H1 (cell line): ENCODE data around the gene IP6K3. TPM values are rescaled to one million over a fixed set of nuclear protein-coding genes. Genes with fewer than 3 reads are reported as not detected.
A peak's percentile ranks its signal among the peaks of the same experiment; 100 is the strongest.

Source experiments
- CTCF ChIA-PET: fragments of 300-600 bp; sonication (Branson Sonifier 250); formaldehyde crosslinking; loops from one replicate; lab custom pipeline; 2021; ENCODE audit not compliant: partially characterized antibody; lab: Charles Lee
- POLR2A ChIA-PET: fragments of 300-600 bp; sonication (Branson Sonifier 250); formaldehyde crosslinking; loops from one replicate; lab custom pipeline; 2021; ENCODE audit warnings: inconsistent platforms; ENCODE audit not compliant: partially characterized antibody; lab: Charles Lee
- DNase-seq, 2 experiments: peaks; one replicate each; pipeline versions ENCODE4 v3.0.0 to v3.0.0-alpha.2; 2010 to 2022; ENCODE audit warnings: low spot score in 2 of 2, low read depth in 1 of 2, mixed read lengths in 1 of 2
- FAIRE-seq: peaks from 2 replicates; lab custom pipeline; 2011; peaks lifted over from hg19 to GRCh38; lab: Jason Lieb, UNC
- H2AFZ ChIP-seq: 2 replicates; pipeline ENCODE4 v1.8.1; 2012; ENCODE audit warnings: low read length, inconsistent platforms
- H2AK5ac ChIP-seq: 2 replicates; pipeline ENCODE4 v1.6.1; 2013; ENCODE audit warnings: low read depth, low read length
- H2BK120ac ChIP-seq: replicated peaks from 2 replicates; pipeline ENCODE3; 2013; ENCODE audit warnings: low read depth, low read length, inconsistent platforms
- H2BK12ac ChIP-seq: 2 replicates; pipeline ENCODE4 v1.6.1; 2013; ENCODE audit warnings: low read depth, low read length
- H2BK15ac ChIP-seq: 2 replicates; pipeline ENCODE4 v1.6.1; 2013; ENCODE audit warnings: low read length
- H2BK20ac ChIP-seq: 2 replicates; pipeline ENCODE4 v1.6.1; 2013; ENCODE audit warnings: low read length
- H2BK5ac ChIP-seq: 2 replicates; pipeline ENCODE4 v1.6.1; 2013; ENCODE audit warnings: low read depth, low read length
- H3K14ac ChIP-seq: 2 replicates; pipeline ENCODE4 v1.6.1; 2013; ENCODE audit warnings: inconsistent platforms; ENCODE audit not compliant: insufficient read length
- H3K18ac ChIP-seq: 2 replicates; pipeline ENCODE4 v1.6.1; 2013; ENCODE audit warnings: low read length; ENCODE audit errors: extremely low read depth
- H3K23ac ChIP-seq: 2 replicates; pipeline ENCODE4 v1.6.1; 2013; ENCODE audit warnings: inconsistent platforms; ENCODE audit not compliant: insufficient read length
- H3K23me2 ChIP-seq: 2 replicates; pipeline ENCODE4 v1.6.1; 2013; ENCODE audit warnings: low read depth, low read length
- H3K27ac ChIP-seq: 2 replicates; pipeline ENCODE4 v1.6.1; 2011; ENCODE audit warnings: low read depth, low read length, inconsistent platforms
- H3K27me3 ChIP-seq, 4 experiments: replicated peaks in 1 of 4; 1 replicate in 1 of 4; 2 replicates in 3 of 4; pipeline versions ENCODE4 v1.6.1 to v1.8.1; 2011 to 2013; ENCODE audit warnings: low read length in 3 of 4, mild to moderate bottlenecking in 3 of 4, inconsistent platforms in 2 of 4, mixed read lengths in 2 of 4, moderate library complexity in 1 of 4; ENCODE audit not compliant: control insufficient read depth in 3 of 4, insufficient read depth in 3 of 4; ENCODE audit errors: extremely low read depth in 1 of 4
- H3K36me3 ChIP-seq, 4 experiments: 2 replicates each; pipeline versions ENCODE4 v1.6.1 to v1.8.1; 2011 to 2013; ENCODE audit warnings: mild to moderate bottlenecking in 4 of 4, low read length in 3 of 4, moderate library complexity in 2 of 4, control low read depth in 1 of 4, inconsistent platforms in 1 of 4; ENCODE audit not compliant: insufficient read depth in 4 of 4, control insufficient read depth in 2 of 4
- H3K4ac ChIP-seq: replicated peaks from 2 replicates; pipeline ENCODE3; 2013; ENCODE audit warnings: low read length, low read depth, mixed read lengths, inconsistent platforms; ENCODE audit not compliant: insufficient read length
- H3K4me1 ChIP-seq, 4 experiments: replicated peaks in 1 of 4; 1 replicate in 1 of 4; 2 replicates in 3 of 4; pipeline versions ENCODE4 v1.6.1 to v1.8.1; 2011 to 2013; ENCODE audit warnings: low read length in 3 of 4, inconsistent platforms in 2 of 4, mixed read lengths in 1 of 4; ENCODE audit not compliant: insufficient read depth in 4 of 4, control insufficient read depth in 3 of 4
- H3K4me2 ChIP-seq, 2 experiments: 2 replicates each; pipeline versions ENCODE4 v1.6.1 to v1.8.1; 2011 to 2013; ENCODE audit warnings: low read depth in 2 of 2, low read length in 2 of 2, control low read depth in 1 of 2, inconsistent platforms in 1 of 2, mild to moderate bottlenecking in 1 of 2; ENCODE audit not compliant: insufficient read depth in 1 of 2
- H3K4me3 ChIP-seq, 4 experiments: fragments of 200-600, 300-600 bp in 1 of 4; sonication (generic), shearing (Covaris generic), sonication (Bioruptor Twin) in 1 of 4; 2 replicates each; pipeline versions ENCODE4 v1.5.1 to v1.8.1; 2011 to 2016; ENCODE audit warnings: low read length in 4 of 4, low read depth in 3 of 4, control low read depth in 2 of 4, inconsistent platforms in 2 of 4, mild to moderate bottlenecking in 2 of 4, mixed read lengths in 1 of 4, moderate library complexity in 1 of 4; ENCODE audit not compliant: insufficient read depth in 2 of 4; ENCODE audit errors: extremely low read depth in 1 of 4
- H3K56ac ChIP-seq: replicated peaks from 2 replicates; pipeline ENCODE3; 2013; ENCODE audit warnings: low read depth, mild to moderate bottlenecking, mixed read lengths, low read length, inconsistent platforms; ENCODE audit not compliant: insufficient read length
- H3K79me1 ChIP-seq: 2 replicates; pipeline ENCODE4 v1.6.1; 2013; ENCODE audit warnings: low read depth, low read length, control low read depth
- H3K79me2 ChIP-seq, 2 experiments: 2 replicates each; pipeline versions ENCODE4 v1.6.1 to v1.8.1; 2012 to 2013; ENCODE audit warnings: low read length in 2 of 2, mild to moderate bottlenecking in 2 of 2, inconsistent platforms in 1 of 2; ENCODE audit not compliant: insufficient read depth in 2 of 2, control insufficient read depth in 1 of 2
- H3K9ac ChIP-seq, 4 experiments: replicated peaks in 1 of 4; 1 replicate in 1 of 4; 2 replicates in 3 of 4; pipeline versions ENCODE4 v1.6.1 to v1.8.1; 2011 to 2013; ENCODE audit warnings: low read depth in 3 of 4, low read length in 3 of 4, control low read depth in 2 of 4, mild to moderate bottlenecking in 2 of 4, moderate library complexity in 2 of 4, inconsistent platforms in 1 of 4; ENCODE audit errors: extremely low read depth in 1 of 4
- H3K9me3 ChIP-seq, 2 experiments: 2 replicates each; pipeline versions ENCODE4 v1.6.1 to v1.8.1; 2012 to 2013; ENCODE audit warnings: mild to moderate bottlenecking in 2 of 2, moderate library complexity in 2 of 2, control low read depth in 1 of 2, inconsistent platforms in 1 of 2, low read depth in 1 of 2, low read length in 1 of 2, mixed read lengths in 1 of 2; ENCODE audit not compliant: insufficient read depth in 2 of 2
- H4K20me1 ChIP-seq, 2 experiments: replicated peaks in 1 of 2; 2 replicates each; pipeline versions ENCODE3 to v1.8.1; 2011 to 2013; ENCODE audit warnings: inconsistent platforms in 2 of 2, low read length in 2 of 2, mild to moderate bottlenecking in 1 of 2; ENCODE audit not compliant: insufficient read depth in 2 of 2, control insufficient read depth in 1 of 2
- H4K5ac ChIP-seq: 2 replicates; pipeline ENCODE4 v1.6.1; 2013; ENCODE audit warnings: low read length, low read depth, mixed read lengths, inconsistent platforms; ENCODE audit not compliant: insufficient read length
- H4K8ac ChIP-seq: 2 replicates; pipeline ENCODE4 v1.8.0; 2013; ENCODE audit warnings: mild to moderate bottlenecking, moderate library complexity, low read length, inconsistent platforms; ENCODE audit not compliant: insufficient read depth; ENCODE audit errors: extremely low read depth
- H4K91ac ChIP-seq: replicated peaks from 2 replicates; pipeline ENCODE3; 2013; ENCODE audit warnings: low read length, mixed read lengths, inconsistent platforms; ENCODE audit not compliant: insufficient read length
- E2F6 ChIP-seq: IDR thresholded peaks from 2 replicates; pipeline ENCODE4 v1.6.1; 2012; ENCODE audit warnings: inconsistent platforms
- POLR2A ChIP-seq, 2 experiments: IDR thresholded peaks; 1 replicate in 1 of 2; 2 replicates in 1 of 2; pipeline ENCODE4 v1.6.1; 2011; ENCODE audit warnings: low read depth in 2 of 2, low read length in 2 of 2, mild to moderate bottlenecking in 2 of 2; ENCODE audit errors: control extremely low read depth in 1 of 2
- POLR2AphosphoS5 ChIP-seq: IDR thresholded peaks from 2 replicates; pipeline ENCODE4 v1.6.1; 2011; ENCODE audit warnings: low read depth, low read length
- SP1 ChIP-seq: IDR thresholded peaks from 2 replicates; pipeline ENCODE4 v1.6.1; 2011; ENCODE audit warnings: low read depth, low read length
- WGBS, 2 experiments: shearing (Covaris generic) in 1 of 2; methylation state at CpG; one replicate each; pipeline versions ENCODE4 v1.1.6 to v1.1.7; 2013 to 2015; ENCODE audit warnings: low lambda C conversion rate in 2 of 2, mixed read lengths in 2 of 2, inconsistent platforms in 1 of 2, low coverage in 1 of 2, missing lambda C conversion rate in 1 of 2; ENCODE audit not compliant: insufficient replicate concordance in 2 of 2, insufficient coverage in 1 of 2, insufficient read length in 1 of 2; ENCODE audit errors: extremely low coverage in 1 of 2, missing lambda C conversion rate in 1 of 2; 5-methylcytosine and 5-hydroxymethylcytosine counted together
- polyA plus RNA-seq, 7 experiments: library from polyadenylated mRNA; depleted of rRNA in 3 of 7; stranded (reverse) in 5 of 7; unstranded in 2 of 7; fragments of >200 nt in 5 of 7; fragments of 200-250 nt in 2 of 7; gene quantifications; 1 replicate in 5 of 7; 2 replicates in 1 of 7; 4 replicates in 1 of 7; pipeline versions ENCODE4 v1.2.1 to v1.2.3, GENCODE V29; 2011 to 2013; ENCODE audit warnings: missing spikeins in 2 of 7, mixed read lengths in 2 of 7
- total RNA-seq: library from RNA; stranded (reverse); fragmentation: NEBNext Ultra II Directional; extraction: Animal tissue kit (Norgen Biotek cat#: 25700); gene quantifications from 2 replicates; pipeline ENCODE4 v1.2.1, GENCODE V29; 2021

IP6K3 gene
- total and polyA plus RNA-seq, 2 of the 8 experiments (the other 6 are each of a cell fraction or from before 2014, with no cell fraction given), result 0.22 to 0.73 TPM

- no peak overlapping the region for H3K27ac ChIP-seq
- peak overlapping the region; percentile 49 for H2BK5ac ChIP-seq
- H3K27me3 ChIP-seq, result no peaks in the 10 kb centered on the region
- no peaks in the 10 kb centered on the region for H3K79me2 ChIP-seq
- H3K4me3 ChIP-seq, result peak overlapping the region in 1 of 4 experiments; percentile 16; a peak in 1 of 8 replicates
- H3K36me3 ChIP-seq, result peaks cover 9 to 33% (median 21%) of the 10 kb centered on the region in 4 experiments; a peak in 7 of 8 replicates
- H2BK15ac ChIP-seq, result peak overlapping the region; percentile 95; the same call in 1 of the 2 replicates
- peak overlapping the region; percentile 14 to 35; a peak in 1 of 4 replicates for H3K4me2 ChIP-seq
- H4K20me1 ChIP-seq, result peaks cover 0 to 6% of the 10 kb centered on the region in 2 experiments
- DNase-seq (no peak), FAIRE-seq (no peak)
- ChIA-PET CTCF (interaction anchor here (0.6 to 14.3 kb wide), 42 partner anchors 10 to 385 kb away, joined by 3 to 157 read pairs (median 6); partner anchors contain the start of genes IP6K3, MLN and UQCC2), POLR2A (interaction anchor here (0.9 to 9.3 kb wide), 20 partner anchors 9 to 362 kb away, joined by 3 to 101 read pairs (median 4); partner anchors contain the start of genes IP6K3, LEMD2 and UQCC2)
- peak overlapping the region; percentile 41 for H3K18ac ChIP-seq
- peak overlapping the region; percentile 10 for H3K4ac ChIP-seq
- no peaks in the 10 kb centered on the region for H3K9me3 ChIP-seq
- H2BK20ac ChIP-seq, result peak overlapping the region; percentile 98
- no peaks in the 10 kb centered on the region for H3K79me1 ChIP-seq
- peak overlapping the region; percentile 91 for H2BK12ac ChIP-seq
- H3K4me1 ChIP-seq, result peaks cover 10 to 32% (median 21%) of the 10 kb centered on the region in 4 experiments
- H3K9ac ChIP-seq, result no peak overlapping the region
- peak overlapping the region; percentile 35 for H4K5ac ChIP-seq
- peak overlapping the region; percentile 30 for H2BK120ac ChIP-seq
- WGBS, 2 experiments, result 62% methylated on average over 3 of the region's 3 CpGs; no CpG with 5 or more reads in 1 of the 2 experiments
- no peak overlapping the region for H3K23ac ChIP-seq
- H2AFZ ChIP-seq, result no peak overlapping the region
- TF ChIP-seq POLR2AphosphoS5, result 0 out of 2 replicates have a peak, but pooled peaks have one; percentile 10
- TF ChIP-seq POLR2A (IDR thresholded peaks at IDR 0.05; ENCODE audit: control extremely low read depth in 1 of 2, low read depth in 2 of 2, low read length in 2 of 2), result peak in 1 of 2 experiments; percentile 10; a peak in 1 of 3 replicates
- no peak for TF ChIP-seq E2F6
- no peak for TF ChIP-seq SP1
- TF ChIP-seq, all 59 proteins: peak for 2
- Histone ChIP-seq H3K14ac (no peak overlapping the region), H4K8ac (peak overlapping the region; percentile 19; the same call in 1 of the 2 replicates), H3K23me2 (no peaks in the 10 kb centered on the region), H2AK5ac (peak overlapping the region; percentile 3; the same call in 1 of the 2 replicates), H3K56ac (no peak overlapping the region), H4K91ac (peak overlapping the region; percentile 59)
These were observed 24.1 kb upstream of the IP6K3 start for GRCh38 chr6:33770833-33771145.
